IPS-NIHi11 (cell line): ENCODE data around the gene STAMBP.
"Not testable (repeated sequence)": the region's sequence is repeated elsewhere in the genome, so short reads cannot be mapped to it uniquely, and the experiment has no call there.

ENCODE experiments used
- DNase-seq: peaks from one replicate; pipeline ENCODE4 v3.0.0; 2012; ENCODE audit warnings: mixed read lengths, low spot score

The STAMBP gene

GRCh38 chr2:73887596-73888353, 59.0 kb downstream of the STAMBP start:
- not testable (repeated sequence) for DNase-seq

- no peak for DNase-seq
Measured at GRCh38 chr2:73888388-73888787, 59.6 kb downstream of the STAMBP start.

GRCh38 chr2:73889206-73889605, 60.4 kb downstream of the STAMBP start:
- DNase-seq = no peak

GRCh38 chr2:73890301-73891092, 61.7 kb downstream of the STAMBP start:
- DNase-seq = no peak

- DNase-seq = no peak
Measured at GRCh38 chr2:73891276-73891901, 62.6 kb downstream of the STAMBP start.

- no peak for DNase-seq
Measured at GRCh38 chr2:73892631-73893329, 64.0 kb downstream of the STAMBP start, which contains the start of gene ACTG2. Gene ACTG2, plus strand, starts transcription at chr2:73893008. Its CDS starts 8,304 bp downstream, at chr2:73901312.

GRCh38 chr2:73893764-73894474, 65.2 kb downstream of the STAMBP start:
- no peak for DNase-seq

GRCh38 chr2:73894475-73894850, 65.7 kb downstream of the STAMBP start:
- DNase-seq = no peak

- no peak for DNase-seq
Measured at GRCh38 chr2:73894877-73895276, 66.1 kb downstream of the STAMBP start.

GRCh38 chr2:73895473-73895872, 66.7 kb downstream of the STAMBP start:
- no peak for DNase-seq

- no peak for DNase-seq
Measured at GRCh38 chr2:73896362-73897239, 67.8 kb downstream of the STAMBP start.

- DNase-seq = no peak
Measured at GRCh38 chr2:73897240-73897583, 68.5 kb downstream of the STAMBP start.

- no peak for DNase-seq
Measured at GRCh38 chr2:73897934-73898333, 69.2 kb downstream of the STAMBP start.

GRCh38 chr2:73899801-73900336, 71.1 kb downstream of the STAMBP start:
- no peak for DNase-seq

GRCh38 chr2:73901143-73901542, 72.4 kb downstream of the STAMBP start:
- no peak for DNase-seq

- no peak for DNase-seq
Measured at GRCh38 chr2:73902284-73902683, 73.5 kb downstream of the STAMBP start.

- DNase-seq = no peak
Measured at GRCh38 chr2:73903313-73903712, 74.6 kb downstream of the STAMBP start.

- DNase-seq = not testable (repeated sequence)
Measured at GRCh38 chr2:73903949-73904613, 75.3 kb downstream of the STAMBP start.

GRCh38 chr2:73904952-73905351, 76.2 kb downstream of the STAMBP start:
- DNase-seq = no peak
